ENCODE results near the gene AOC3.
"Not testable (repeated sequence)": the region's sequence is repeated elsewhere in the genome, so short reads cannot be mapped to it uniquely, and the experiment has no call there.

Gene AOC3

DNA sequence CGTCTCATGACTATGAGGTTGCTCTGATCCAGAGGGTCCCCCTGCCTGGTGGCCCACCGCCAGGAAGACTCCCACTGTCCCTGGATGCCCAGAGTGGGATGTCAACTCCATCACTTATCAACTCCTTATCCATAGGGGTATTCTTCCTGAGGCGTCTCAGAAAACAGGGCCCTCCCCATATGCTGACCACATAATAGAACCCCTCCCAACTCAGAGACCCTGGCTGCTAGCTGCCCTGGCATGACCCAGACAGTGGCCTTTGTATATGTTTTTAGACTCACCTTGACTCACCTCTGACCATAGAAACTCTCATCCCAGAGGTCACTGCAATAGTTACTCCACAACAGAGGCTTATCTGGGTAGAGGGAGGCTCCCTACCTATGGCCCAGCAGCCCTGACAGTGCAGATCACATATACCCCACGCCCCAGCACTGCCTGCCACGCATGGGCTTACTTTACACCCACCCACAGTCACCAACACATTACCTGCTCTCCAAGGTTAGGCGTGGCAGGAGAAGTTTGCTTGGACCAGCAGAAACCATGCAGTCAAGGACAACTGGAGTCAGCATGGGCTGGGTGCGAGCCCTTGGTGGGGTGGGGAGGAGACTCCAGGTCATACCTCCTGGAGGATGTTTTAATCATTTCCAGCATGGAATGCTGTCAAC is 47.3 kb downstream of the AOC3 start:
- TF ChIP-seq CTCF (IDR thresholded peaks at IDR 0.05; ENCODE audit: low read length, missing control alignments): no peak
- DNase-seq (ENCODE audit: low read depth): no peak
- H3K4me3 ChIP-seq (replicated peaks; ENCODE audit: low read depth, low read length): no peak overlapping the region

GRCh38 chr17:42899981-42900380 is 49.0 kb downstream of the AOC3 start:
- DNase-seq (ENCODE audit: low read depth); H3K4me3 ChIP-seq (replicated peaks; ENCODE audit: low read depth, low read length): not testable (repeated sequence)

DNA sequence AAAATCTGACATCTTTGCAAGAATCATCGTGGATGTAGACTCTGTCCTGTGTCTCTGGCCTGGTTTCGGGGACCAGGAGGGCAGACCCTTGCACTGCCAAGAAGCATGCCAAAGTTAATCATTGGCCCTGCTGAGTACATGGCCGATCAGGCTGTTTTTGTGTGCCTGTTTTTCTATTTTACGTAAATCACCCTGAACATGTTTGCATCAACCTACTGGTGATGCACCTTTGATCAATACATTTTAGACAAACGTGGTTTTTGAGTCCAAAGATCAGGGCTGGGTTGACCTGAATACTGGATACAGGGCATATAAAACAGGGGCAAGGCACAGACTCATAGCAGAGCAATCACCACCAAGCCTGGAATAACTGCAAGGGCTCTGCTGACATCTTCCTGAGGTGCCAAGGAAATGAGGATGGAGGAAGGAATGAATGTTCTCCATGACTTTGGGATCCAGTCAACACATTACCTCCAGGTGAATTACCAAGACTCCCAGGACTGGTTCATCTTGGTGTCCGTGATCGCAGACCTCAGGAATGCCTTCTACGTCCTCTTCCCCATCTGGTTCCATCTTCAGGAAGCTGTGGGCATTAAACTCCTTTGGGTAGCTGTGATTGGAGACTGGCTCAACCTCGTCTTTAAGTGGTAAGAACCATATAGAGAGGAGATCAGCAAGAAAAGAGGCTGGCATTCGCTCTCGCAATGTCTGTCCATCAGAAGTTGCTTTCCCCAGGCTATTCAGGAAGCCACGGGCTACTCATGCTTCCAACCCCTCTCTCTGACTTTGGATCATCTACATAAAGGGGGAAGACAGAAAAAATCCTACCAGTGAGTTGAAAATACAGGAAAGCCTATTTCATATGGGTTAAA is 49.7 kb downstream of the AOC3 start, which contains the start of gene G6PC1:
Gene G6PC1 (plus strand): TSS at position 340 of the 872 bp plus-strand sequence. CDS start 78 bp downstream, at position 418.
- no peak within 1 kb of the TSS for H3K4me3 ChIP-seq (replicated peaks; ENCODE audit: low read depth, low read length)
- no peak for DNase-seq (ENCODE audit: low read depth)
- TF ChIP-seq CTCF (IDR thresholded peaks at IDR 0.05; ENCODE audit: low read length, missing control alignments): no peak

DNA sequence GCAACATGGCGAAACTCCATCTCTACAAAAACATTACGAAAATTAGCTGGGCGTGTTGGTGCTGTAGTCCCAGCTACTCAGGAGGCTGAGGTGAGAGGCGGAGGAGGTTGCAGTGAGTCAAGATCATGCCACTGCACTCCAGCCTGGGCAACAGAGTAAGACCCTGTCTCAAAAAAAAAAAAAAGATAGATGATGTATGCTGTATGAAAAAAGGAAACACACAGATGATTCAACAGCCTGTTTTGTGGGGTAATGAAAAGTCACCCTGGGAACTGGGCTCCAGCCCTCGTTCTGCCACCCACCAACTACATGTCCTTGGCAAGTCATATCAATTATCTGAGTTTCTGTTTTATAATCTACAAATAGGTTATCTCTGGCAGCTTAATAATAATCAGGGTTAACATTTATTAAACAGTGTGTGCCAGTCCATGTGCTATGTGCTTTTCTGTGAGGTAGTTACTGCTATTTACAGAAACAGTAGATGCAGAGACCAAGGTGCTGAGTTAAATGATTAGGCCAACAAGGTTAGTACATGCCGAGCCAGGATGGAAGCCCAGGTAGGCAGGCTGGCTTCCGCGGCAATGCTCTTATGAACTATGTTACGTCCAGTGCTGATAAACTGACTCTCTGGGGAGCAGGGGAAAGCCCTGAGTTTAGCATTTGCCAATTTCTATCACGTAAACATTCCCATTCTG is 50.7 kb downstream of the AOC3 start:
- TF ChIP-seq CTCF (IDR thresholded peaks at IDR 0.05; ENCODE audit: low read length, missing control alignments): no peak
- no peak overlapping the region for H3K4me3 ChIP-seq (replicated peaks; ENCODE audit: low read depth, low read length)
- DNase-seq (ENCODE audit: low read depth): no peak

DNA sequence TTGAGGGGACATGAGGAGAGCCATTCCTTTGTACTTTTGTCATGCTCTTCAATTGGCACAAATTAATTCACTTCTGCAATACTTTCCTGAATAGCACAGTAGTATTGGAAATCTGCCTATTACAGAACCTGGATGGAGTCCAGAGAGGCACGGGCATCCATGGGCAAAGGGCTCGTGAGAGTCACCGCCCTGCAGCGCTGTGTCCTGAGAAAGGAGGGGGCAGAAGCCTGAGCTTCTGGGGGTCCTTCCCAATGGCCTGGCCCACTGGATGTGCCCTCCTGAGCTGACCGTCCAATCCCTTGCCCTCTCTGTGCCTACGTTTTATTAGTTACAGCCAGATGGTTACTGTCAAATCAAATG is 53.1 kb downstream of the AOC3 start:
- no peak for TF ChIP-seq CTCF (IDR thresholded peaks at IDR 0.05; ENCODE audit: low read length, missing control alignments)
- H3K4me3 ChIP-seq (replicated peaks; ENCODE audit: low read depth, low read length): no peak overlapping the region
- no peak for DNase-seq (ENCODE audit: low read depth)

GRCh38 chr17:42906772-42907446 is 55.9 kb downstream of the AOC3 start:
- DNase-seq (ENCODE audit: low read depth): no peak
- no peak for TF ChIP-seq CTCF (IDR thresholded peaks at IDR 0.05; ENCODE audit: low read length, missing control alignments)
- H3K4me3 ChIP-seq (replicated peaks; ENCODE audit: low read depth, low read length): no peak overlapping the region

Data from fibroblast of pulmonary artery (primary cell).